Right hindlimb (tissue), 1 donor: ENCODE data around the gene PLOD2.

Experiments used
- DNase-seq: peaks from one replicate; pipeline ENCODE4 v3.0.0-alpha.2; 2018

Gene PLOD2

DNA sequence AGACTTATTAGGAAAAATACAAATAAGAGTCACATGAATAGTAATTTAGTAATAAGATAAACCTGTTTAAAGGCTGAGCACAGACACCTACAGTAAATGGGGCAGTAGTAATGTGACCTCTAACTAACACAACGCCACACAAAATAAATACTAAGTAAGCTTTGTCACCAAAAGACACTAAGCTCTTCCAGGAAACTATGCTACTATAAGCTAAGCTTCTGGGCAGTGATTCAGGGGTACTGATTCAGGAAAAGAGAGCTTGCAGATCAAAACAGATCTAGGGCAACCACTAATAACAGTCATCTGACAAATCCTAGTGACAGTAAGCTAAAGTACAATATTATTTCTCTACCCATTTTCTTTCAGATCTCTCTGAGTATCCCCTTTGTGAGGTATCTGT lies 68.8 kb downstream of the PLOD2 start:
- no peak for DNase-seq

DNA sequence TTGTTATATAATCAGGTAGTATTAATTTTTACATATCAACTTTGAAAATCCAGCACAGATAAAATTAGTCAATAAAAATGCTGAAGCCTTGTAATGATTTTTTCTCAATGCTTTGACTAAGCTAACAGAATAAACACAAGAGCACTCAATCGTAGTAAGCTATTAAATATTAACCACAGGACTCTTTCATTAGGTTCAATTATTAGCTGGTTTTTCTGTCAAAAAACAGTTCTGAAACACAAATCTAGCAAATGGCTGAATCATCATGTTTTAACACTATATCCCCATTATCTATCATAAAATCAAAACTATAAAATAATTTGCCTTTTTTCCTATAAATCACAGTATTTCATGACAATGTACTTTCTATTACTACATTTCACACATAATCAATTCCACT lies 69.6 kb downstream of the PLOD2 start:
- DNase-seq: no peak

GRCh38 chr3:146090521-146090920 lies 70.5 kb downstream of the PLOD2 start:
- DNase-seq: no peak

DNA sequence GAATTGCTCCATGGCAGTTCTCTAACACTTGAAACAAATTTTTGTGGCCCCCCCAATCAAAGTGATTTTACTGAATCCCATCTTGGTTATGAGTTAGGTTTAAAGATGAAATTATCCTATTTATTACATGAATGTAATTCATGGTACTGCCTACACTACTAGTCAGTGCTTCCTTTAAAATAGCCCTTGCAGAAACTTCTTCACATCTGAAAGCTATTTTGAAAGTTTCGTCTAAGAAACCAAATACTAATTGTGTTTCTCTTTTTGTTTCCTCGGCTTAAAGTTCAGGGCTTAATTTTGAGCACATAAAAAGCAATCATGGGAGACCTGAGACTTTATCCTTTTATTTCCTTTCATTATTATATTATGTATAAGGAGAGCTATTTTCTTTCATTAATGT lies 72.1 kb downstream of the PLOD2 start:
- DNase-seq: no peak

- no peak for DNase-seq
Observed at GRCh38 chr3:146087116-146087515, 73.9 kb downstream of the PLOD2 start.

GRCh38 chr3:146086211-146086610 lies 74.8 kb downstream of the PLOD2 start:
- no peak for DNase-seq

DNA sequence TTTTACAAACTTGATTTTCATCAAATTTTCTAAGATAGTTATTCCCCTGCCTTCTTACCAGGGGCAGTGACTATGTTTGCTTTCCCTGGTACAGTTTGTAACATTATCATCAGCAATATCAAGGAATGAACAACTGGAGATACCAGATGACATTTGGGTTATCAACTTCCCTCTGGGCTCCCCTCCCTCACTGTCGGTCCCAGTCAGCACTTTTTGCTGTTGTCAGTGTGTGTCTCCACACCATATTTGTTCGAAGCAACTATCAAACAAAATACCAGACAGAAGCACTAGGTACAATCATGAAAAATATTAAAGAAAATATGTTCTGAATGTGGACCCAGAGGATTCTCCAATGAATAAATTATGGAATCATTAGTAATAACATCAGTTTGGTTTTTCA lies 75.3 kb downstream of the PLOD2 start:
- no peak for DNase-seq

- no peak for DNase-seq
Observed at GRCh38 chr3:146080578-146080977, 80.4 kb downstream of the PLOD2 start.

- no peak for DNase-seq
Observed at GRCh38 chr3:146078031-146078430, 83.0 kb downstream of the PLOD2 start.

- DNase-seq: no peak
Observed at GRCh38 chr3:146077181-146077580, 83.8 kb downstream of the PLOD2 start.

GRCh38 chr3:146072824-146073223 lies 88.2 kb downstream of the PLOD2 start:
- no peak for DNase-seq

DNA sequence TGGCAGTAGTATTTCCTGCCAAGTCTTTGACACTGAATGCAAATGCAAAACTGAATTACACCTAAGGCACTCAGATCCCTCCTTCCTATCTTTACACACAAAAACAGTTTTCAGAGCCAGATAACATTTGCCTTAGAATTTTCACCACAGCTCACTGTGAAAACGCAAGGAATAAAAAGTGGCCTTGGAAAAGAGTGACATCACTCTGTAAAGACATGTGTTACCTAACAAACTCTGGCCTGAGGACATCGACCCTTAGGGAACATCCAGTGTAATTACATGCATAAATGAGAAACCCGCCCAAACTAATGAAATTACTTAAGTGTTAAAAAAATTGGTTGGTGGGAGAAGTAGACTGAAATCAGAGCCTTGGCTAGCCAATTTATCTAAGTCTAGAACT lies 88.9 kb downstream of the PLOD2 start:
- no peak for DNase-seq

DNA sequence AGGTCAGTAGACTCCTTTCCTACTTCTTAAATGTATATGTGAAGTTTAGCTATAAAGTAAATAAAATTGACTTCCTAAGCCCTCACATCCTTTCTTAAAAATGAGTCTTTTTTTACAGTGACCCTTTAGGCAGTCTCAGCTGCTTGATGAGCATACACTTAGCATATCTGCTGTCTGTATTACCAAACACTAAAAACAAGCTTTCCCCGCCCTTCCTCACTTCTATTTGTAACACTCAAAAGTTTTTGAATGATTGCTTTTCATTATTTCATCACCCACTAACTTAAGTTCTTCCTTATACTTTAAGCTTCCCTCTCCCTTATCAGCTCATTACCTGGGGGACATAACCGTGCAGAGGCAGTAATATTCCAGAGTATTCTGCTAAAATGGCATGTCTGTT lies 89.4 kb downstream of the PLOD2 start:
- DNase-seq: no peak

- no peak for DNase-seq
Observed at GRCh38 chr3:146067048-146067447, 93.9 kb downstream of the PLOD2 start.

DNA sequence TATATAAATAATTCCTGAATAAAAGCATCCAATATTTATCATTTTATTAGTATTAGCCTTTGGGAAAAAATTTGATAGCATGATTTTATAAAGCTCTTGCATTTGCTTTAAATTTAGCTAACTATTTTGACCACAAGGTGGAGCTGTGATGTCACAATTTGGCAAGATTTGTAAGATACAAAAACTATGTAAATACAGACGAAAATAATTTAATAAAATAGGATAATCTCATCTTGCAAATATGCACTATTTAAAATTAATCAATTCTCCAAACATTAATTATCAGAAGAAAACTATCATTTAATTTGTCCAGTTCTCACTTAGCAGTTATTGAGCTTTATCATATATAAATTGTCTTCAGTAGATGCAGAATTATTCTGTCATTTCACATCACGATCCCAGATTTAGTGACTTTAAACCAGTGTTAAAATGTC lies 95.4 kb downstream of the PLOD2 start:
- DNase-seq: no peak

- DNase-seq: no peak
Observed at GRCh38 chr3:146058241-146058640, 102.7 kb downstream of the PLOD2 start.

- no peak for DNase-seq
Observed at GRCh38 chr3:146052791-146053310, 108.1 kb downstream of the PLOD2 start.

- no peak for DNase-seq
Observed at GRCh38 chr3:146052056-146052790, 108.8 kb downstream of the PLOD2 start.

DNA sequence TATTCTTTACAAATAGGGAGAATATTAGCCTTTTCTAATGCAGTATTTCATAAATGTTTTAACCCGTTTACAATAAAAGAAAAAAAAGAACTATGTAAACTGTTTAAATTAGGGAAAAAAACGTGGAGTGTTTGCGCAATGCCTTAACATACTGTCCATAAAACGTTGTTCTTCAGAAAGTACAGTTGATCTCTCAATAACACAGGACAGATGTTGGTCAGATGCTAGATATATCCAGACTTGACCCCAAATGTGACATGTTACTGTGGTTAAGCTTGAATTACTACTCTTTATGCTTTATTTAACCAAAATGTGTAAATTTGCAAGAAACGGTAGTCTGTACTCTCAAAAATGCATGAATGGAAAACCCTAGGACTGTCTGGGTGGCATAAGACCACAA lies 110.3 kb downstream of the PLOD2 start:
- DNase-seq: no peak

DNA sequence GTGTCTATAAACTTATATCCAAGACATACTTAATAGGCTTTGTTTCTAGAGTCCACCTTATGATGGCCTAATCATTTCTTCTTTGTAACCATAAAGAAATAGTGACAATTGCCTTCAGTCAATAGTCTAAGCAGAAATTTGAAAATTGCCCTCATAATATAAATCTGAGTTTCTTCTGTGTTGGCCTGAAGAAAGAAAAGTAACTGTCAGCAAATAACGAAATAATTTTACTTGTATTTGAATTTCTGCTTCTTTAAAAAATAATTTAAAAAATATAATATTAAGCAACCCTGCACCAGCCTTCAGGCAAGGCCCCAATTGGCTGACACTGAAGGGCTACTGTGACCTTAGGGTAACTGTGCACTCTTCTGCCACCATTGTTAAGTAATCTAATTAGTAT lies 113.5 kb downstream of the PLOD2 start:
- DNase-seq: no peak

DNA sequence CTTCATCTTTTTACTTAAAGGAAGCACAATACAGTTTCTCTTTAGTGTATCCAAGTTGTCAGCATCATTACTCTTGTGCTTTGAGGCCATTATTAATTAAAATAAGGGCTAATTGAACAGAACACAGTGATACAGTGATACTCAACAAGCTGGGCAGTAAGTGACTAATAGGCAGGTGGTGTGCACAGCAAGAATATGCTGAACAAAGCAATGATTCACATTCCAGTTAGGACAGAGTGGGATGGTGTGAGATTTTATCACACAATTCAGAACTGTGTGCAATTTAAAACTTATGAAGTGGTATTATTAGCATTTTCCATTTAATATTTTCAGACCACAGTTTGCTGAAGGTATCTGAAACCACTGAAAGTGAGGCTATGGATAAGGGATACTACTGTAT lies 116.9 kb downstream of the PLOD2 start:
- no peak for DNase-seq

DNA sequence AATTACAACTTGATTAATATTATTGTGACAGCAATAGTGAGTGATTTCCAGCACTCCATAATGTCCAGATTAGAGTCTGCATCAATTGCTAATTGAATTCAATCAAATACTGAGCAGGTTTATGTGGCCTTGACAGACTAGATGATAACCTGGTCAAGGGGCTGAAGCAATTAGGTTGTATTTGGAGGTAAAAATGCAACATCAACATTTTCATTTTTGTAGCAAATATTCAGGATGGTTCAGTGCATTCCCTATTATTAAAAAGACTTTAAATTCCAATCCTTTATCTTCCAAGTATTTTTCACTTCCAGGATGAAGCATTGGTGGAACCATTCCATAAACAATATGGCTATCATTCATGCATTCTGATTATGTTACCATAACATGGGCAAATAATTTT lies 120.4 kb downstream of the PLOD2 start:
- DNase-seq: no peak

GRCh38 chr3:146037697-146038096 lies 123.3 kb downstream of the PLOD2 start:
- DNase-seq: no peak

DNA sequence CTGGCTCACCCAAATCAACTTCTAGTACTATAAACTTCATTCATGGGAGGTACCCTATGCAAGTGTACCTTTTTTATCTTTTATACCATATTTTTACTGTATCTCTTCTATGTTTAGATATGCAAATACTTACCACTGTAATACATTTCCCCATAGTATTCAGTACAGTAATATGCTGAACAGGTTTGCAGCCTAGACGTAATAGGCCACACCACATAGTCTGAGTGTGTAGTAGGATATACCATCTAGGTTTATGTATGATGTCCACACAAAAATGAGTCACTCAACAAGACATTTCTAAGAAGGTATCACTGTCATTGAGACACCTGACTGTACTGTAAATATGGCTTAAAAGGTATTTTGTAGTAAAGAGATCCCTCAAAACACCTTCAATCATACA lies 124.7 kb downstream of the PLOD2 start:
- DNase-seq: no peak

DNA sequence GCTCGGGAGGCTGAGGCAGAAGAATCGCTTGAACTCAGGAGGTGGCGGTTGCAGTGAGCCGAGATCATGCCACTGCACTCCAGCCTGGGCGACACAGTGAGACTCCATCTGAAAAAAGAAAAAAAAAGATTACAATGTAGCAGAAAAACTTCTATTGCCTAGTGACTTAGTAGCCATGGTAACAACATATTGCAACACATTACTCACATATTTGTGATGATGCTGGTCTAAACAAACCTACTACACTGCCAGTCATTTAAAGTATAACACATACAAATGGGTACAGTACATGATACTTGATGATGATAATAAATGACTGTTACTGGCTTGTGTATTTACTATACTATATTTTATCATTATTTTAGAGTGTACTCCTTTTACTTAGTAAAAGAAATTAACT lies 125.6 kb downstream of the PLOD2 start:
- no peak for DNase-seq
